Keratinocyte (primary cell): ENCODE results near the gene IDH3B.

ENCODE experiments used
- CTCF ChIP-seq, 3 experiments: IDR thresholded peaks in 1 of 3; conservative IDR thresholded peaks in 1 of 3; optimal IDR thresholded peaks in 1 of 3; 2 replicates in 2 of 3; 3 replicates in 1 of 3; pipeline versions ENCODE3 to v1.5.1; 2011; ENCODE audit warnings: low read length in 3 of 3, mild to moderate bottlenecking in 3 of 3, moderate library complexity in 2 of 3, control low read depth in 1 of 3, inconsistent platforms in 1 of 3; ENCODE audit not compliant: insufficient read depth in 2 of 3; ENCODE audit errors: extremely low read depth in 1 of 3
- EZH2 ChIP-seq: IDR thresholded peaks from one replicate; pipeline ENCODE4 v1.6.1; 2012; ENCODE audit warnings: inconsistent platforms, mild to moderate bottlenecking, low read length, moderate library complexity

GRCh38 chr20:2708665-2709064, 44.6 kb upstream of the IDH3B start:
- TF ChIP-seq CTCF (optimal IDR thresholded peaks at IDR 0.05 in 1 of 3, IDR thresholded peaks at IDR 0.05 in 1 of 3, conservative IDR thresholded peaks at IDR 0.05 in 1 of 3; ENCODE audit: extremely low read depth in 1 of 3, insufficient read depth in 2 of 3, low read length in 3 of 3) (no peak), EZH2 (no peak)
